ELF-1 (cell line): ENCODE results near the gene TGFBRAP1.
"Not testable (repeated sequence)": the region's sequence is repeated elsewhere in the genome, so short reads cannot be mapped to it uniquely, and the experiment has no call there.

Experiments used
- DNase-seq: peaks from one replicate; pipeline ENCODE4 v3.0.0-alpha.2; 2016; ENCODE audit warnings: low read depth, low spot score

The TGFBRAP1 gene

DNA sequence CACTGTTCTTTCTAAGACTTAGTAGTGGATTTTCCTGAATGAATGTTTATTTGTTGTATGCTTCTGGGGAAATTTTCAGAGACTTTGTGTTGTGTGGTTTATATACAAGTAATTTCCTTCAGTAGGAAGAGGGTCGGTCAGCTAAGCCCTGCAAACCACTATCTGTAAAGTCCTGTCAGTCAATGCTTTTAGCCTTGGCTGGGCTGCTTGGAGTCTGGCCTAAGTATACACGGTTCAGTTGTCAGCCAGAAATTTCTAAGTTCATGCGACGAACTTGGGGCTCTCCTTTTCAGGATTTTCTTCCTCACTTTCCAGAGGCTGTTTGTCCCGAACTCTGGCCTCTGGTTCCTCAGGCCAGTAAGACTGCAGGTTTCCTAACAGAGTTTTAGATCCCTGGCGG, 29.1 kb upstream of the TGFBRAP1 start:
- DNase-seq: no peak

DNA sequence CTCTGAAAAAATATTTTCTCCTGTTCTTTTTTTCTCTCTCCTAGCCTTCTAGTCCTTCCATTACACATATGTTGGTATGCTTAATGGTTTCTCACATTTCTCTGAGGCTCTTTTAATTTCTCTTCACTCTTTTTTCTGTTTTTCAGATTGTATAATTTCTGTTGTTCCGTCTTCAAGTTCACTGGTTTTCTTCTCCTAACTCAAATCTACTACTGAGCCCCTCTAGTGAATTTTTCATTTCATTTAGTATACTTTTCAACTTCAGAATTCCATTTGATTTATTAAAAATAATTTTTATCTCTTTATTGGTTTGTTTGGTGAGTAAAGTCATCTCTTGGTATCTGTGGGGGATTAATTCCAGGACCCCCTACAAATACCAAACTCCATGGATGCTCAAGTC, 27.6 kb upstream of the TGFBRAP1 start:
- no peak for DNase-seq

DNA sequence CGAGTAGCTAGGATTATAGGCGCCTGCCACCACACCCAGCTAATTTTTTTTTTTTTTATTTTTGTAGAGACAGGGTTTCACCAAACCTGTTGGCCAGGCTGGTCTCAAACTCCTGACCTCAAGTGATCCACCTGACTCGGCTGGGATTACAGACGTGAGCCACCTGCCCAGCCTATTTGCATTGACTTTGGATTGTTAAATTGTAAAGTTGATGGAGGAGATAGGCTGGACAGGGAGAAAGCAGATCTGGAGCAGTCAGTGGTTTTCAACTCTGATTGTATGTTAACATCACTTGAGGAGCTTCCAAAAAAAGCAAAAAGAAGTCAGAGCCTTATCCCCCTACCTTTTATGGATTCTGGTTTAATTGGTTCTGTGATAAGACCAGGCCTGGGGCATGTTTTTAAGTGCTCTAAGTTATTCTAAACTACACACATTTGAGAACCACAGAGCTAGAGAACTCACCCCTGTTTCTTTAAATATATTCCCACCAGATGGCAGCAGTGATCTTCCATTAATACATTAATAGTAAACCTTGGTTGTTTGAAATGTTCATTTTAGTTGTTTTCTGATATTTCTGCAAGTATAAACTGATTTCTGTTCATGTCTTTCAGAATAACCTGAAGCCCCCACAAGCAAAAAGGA, 15.3 kb upstream of the TGFBRAP1 start:
- DNase-seq: no peak

DNA sequence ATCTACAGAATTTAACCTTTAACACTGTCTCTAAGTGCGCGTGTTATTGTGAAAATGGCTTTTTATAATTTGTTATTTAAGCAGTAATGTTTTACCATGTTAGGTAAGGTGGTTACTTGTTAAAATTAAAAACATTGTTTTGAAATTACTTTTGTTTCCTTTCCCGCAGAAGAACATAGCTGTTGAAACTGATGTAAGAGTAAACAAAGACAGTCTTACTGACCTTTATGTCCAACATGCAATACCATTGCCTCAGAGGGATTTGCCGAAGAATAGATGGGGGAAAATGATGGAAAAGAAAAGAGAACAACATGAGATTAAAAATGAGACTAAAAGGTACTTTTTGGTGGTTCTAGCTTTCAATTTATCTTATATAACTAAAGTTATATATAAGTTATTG, 9.9 kb upstream of the TGFBRAP1 start:
- no peak for DNase-seq

DNA sequence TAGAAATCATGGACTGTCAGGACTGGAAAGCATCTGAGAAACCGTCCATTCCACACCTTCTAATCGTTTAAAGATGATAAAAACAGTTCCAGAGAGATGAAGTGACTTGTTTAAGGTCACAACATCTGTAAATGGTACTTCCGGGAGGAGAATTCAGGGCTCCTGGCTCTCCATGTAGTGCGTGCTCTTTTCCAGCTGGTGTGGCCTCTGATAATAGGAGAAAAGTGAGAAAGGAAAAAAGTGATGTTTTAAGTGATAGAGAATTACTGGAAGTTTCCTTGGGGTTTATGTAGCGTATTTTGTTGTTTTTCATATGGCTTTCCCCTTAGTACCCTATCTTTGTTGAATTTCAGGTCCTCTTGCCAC, 8.5 kb upstream of the TGFBRAP1 start:
- no peak for DNase-seq

DNA sequence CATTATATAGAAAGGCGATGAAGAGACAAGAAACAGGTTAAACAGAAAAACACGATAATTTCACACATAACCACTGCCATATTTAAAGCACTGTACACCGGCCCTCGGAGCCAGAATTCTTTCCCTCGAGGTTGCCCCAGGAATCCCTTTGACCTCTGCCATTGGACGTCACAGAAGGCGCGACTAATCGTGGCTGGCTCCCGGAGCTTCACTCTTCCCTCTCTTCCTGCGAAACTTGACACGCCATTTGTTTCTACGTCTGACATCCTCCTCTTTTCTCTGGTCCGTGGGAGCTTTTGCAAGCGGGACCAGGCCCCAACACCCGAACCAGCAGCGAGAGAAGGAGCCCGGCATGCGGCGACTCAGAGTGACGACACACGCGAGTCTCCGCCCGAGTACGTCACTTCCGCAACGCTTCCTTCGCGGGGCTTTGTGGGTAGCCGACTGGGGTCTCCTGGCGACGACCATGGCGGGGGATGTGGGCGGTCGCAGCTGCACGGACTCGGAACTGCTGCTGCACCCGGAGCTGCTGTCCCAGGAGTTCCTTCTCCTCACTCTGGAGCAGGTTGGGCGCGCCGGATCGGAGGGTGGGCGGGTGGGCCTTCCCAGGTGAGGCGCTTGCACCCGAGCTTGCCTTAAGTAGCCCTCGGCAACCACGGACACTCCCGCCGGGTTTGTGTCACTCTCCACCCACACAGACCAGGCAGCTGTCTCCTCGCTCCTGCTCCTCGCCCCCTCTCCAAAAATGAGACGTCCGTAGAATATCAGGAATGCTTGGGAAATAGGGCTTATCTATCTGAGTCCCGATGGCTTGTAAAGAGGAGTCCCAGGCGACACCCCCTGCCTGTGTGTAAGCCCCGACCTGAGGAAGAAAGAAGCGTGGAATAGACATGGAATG, 7.8 kb upstream of the TGFBRAP1 start, which contains the start of gene C2orf49:
Gene C2orf49 (plus strand): TSS at position 419 of the 898 bp plus-strand sequence. CDS start 48 bp downstream, at position 467.
- DNase-seq: peak; percentile 94

DNA sequence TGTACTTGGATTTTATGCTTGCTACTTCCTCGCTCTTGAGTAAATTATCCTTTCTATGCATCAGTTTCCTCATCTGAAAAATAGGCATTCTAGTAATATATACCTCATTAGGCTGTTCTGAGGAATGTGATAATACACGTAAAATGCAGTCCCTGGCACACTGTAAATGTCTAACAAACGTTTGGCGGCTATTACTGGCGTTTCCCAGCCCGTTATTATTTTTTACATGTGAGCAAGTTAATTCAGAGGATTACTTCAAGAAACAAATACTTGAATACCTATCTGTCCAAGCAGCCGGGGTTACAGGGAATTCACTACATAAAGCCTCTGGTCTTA, 7.2 kb upstream of the TGFBRAP1 start:
- DNase-seq: no peak

DNA sequence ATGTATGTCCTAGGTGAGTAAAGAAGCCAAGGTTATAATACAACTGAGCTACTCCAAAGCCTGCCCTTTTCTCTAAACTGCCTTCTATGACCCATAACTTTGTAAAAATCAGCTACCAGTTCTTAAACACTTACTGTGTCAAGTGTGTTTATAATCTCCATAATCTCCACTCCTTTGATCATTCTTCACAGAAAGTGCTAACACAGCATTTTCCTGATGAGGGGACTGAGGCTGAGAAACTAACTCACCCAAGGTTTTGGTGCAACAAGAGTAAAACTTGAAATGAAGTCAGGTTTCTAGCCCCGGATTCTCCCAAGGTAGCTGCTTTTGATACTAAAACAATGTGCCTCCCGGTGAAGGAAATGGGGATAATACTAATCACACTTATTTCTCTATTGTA, 5.9 kb upstream of the TGFBRAP1 start:
- no peak for DNase-seq

DNA sequence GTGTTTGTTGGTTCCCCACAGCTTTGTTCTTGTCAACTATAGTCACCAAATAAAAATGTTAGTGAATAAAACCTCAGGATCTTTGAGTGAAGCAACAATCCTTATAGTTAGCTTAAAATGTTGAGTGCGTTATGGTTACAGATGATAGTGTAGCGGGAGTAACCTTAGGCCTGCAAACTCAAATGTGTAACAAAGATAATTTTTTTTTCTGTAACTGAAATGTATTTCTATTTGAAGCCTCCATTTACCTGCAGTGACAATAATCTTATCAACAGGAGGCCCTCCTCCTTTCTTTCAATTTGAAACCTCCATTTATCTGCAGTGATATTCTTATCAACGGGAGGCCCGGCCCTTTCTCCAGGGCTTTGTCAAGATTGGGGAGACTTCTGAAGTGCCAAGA, 4.7 kb upstream of the TGFBRAP1 start:
- DNase-seq: no peak

DNA sequence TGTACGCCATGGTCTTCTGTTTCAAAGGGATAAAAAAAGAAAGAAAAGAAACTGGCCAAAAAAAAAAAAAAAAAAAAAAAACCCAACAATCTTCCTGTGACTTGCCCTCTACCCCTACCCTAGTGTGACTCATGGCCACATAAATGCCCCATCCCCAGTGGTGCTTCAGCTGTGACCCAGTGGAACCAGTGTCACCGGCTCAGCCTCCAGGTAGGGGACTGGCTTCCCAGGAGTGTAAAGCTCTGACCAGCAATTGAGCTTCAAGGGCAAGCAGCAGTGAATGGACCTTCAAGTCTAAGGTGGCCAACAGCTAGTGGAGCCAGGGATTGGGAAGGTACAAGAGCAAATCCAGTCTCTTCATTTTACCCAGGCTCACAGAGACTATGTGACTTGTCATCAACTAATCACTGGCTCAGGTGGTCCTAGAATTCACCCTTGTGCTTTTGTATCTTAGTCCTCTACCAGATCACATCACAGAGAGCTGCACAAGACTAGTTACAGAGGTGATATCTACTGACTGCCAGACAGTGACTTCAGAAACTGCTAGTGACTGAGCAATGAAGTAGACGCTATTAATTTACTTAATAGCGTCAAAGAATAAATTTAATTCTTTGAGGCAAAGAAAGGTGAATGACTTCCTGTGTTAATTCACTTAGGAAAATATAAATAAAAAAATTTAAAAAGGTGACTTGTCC, 1.3 kb upstream of the TGFBRAP1 start:
- no peak for DNase-seq

DNA sequence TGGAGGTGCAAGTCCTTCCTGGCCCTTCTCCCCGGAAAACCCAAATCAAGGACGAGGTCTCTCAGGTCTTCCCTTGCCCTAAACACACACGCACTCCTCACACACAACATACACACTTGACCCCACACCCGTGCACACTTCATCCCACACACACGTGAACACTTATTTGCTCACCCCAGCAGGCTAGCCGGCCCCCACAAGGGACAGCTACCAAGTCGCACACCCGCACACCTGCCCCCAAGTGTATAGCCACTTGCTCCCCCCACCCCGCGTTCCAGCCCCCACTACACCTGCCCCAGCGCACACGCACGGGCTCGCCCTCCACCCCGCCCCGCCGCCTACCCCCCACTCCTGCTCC, 359 bp downstream of the TGFBRAP1 start:
- no peak for DNase-seq

DNA sequence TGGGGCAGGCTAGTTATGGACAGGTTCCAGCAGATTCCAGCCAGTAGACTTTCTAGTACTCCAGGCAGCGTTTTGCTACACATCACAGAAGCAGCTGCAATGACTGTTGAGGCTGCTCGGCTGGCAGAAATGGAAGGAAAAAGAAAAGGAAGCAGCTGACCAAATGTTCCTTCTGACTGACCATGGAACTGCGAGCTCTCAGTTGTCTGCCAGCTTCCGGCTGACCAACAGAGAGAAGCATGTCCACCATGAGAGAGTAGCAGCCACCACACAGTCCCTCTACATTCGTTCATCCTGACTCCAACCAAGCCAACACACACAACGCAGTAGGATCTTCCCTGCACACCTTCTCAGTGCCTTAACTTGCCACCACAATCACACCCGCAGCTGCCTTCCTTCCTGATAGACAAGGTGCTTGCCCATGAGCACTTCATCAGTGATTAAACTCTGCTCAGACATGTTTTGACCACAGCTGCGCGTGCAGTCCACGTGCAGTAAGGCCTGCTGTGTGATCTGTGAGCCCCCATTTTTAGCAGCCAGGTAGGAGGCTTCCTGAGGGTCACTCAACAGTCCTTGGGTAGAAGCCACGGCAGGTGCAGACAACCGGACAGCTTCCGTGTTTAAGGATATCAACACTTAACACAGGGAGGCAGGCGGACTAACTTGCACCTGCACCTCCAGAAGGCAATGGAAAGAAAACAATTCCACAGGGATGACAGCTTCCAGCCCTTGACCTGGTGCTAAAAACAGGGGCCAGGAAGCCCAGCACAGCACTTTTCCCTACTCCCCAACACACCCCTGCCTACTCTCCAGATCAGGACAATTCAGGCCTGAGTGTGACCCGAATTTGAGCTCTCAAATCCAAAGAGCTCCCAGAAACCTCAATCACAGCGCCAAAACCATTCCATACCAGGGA, 996 bp downstream of the TGFBRAP1 start:
- no peak for DNase-seq

DNA sequence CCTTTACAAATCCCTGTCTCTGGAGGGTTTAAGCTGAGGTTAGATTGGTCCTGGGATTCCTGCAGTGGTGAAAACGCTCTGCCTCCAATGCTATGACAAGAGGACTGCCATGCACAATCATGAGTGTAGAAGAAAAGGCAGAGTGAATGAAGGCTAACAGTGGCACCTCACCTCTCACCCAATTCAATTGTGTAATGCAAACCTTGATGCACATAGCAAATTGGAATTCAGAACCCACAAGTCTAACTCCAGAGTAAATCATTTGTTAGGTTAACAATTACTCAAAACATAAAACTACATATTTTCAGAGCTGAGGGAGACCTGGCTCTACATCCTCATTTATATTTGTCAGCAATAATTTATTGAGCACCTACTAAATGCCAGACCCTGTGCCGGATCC, 1.8 kb downstream of the TGFBRAP1 start:
- DNase-seq: no peak

DNA sequence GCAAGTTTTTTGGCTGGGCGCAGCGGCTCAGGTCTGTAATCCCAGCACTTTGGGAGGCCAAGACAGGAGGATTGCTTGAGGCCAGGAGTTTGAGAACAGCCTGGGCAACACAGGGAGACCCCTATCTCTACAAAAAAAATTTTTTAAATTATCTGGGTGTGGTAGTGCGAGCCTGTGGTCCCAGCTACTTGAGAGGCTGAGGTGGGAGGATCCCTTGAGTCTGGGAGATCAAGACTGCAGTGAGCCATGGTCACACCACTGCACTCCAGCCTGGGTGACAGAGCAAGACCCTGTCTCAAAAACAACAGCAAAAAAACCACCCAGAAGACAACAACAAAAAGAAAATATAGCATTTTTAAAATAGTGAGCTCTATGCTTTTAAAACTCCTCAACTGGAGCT, 2.3 kb downstream of the TGFBRAP1 start:
- not testable (repeated sequence) for DNase-seq

DNA sequence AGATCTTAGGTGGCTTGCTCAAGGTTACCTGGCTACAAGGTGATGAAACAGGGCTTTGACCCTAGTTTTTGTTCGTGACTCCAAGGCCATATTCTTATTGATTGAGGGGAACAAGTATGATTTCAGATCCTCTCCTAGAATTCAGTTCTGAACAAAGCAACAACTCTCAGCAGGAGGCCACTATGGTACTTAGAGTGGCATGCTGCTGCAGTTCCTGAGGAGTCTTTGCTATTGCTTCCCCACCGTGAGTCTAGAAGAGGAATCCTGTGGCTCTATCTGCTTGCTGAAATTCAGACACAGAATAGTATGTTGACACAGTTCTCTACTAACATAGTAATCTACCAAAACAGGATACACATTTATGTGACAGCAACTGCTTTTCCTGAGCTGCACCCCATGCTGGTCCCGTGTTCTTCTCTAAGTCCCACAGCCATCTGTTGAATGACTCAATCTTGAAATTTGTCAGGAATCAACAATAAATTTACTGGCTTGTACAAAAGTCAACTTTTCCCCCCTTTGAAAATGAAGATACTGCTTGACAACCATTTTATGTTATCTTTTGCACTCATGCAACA, 4.1 kb downstream of the TGFBRAP1 start:
- DNase-seq: no peak

DNA sequence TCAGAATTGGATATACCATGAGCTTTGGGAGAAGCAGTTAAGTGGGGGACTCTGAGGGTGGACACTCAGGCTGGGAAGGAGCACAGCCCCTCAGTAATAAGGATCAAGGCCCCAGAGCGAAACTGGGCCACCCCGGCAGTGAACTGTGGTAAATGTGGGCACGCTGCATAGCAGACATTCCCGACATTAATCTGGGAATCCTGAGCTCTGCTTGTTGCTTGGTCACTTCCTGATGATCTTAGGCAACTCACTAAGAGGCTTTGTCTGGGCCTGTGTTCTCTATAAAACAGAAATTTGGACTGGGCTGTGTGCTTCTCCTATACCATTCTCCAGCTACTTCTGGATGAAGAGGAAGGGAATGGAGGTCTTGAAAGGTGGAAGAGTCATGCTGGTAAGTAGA, 4.8 kb downstream of the TGFBRAP1 start:
- DNase-seq: no peak

DNA sequence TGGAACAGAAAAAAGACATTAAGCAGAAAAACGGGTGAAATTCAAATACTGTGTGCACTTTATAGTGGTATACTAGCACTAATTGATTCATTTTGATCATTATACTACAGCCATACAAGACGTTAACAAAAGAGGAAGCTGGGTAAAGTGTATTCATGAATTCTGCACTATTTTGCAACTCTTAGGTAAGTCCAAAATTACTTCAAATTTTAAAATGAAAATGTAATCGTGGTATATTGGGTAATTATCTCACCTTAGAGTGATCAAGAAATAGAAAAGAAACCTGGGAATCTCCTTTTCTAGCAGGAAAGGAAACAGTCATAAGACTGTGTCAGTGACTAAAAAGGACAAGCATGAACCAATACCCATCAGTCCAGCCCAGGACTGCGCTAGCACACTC, 5.4 kb downstream of the TGFBRAP1 start:
- no peak for DNase-seq

DNA sequence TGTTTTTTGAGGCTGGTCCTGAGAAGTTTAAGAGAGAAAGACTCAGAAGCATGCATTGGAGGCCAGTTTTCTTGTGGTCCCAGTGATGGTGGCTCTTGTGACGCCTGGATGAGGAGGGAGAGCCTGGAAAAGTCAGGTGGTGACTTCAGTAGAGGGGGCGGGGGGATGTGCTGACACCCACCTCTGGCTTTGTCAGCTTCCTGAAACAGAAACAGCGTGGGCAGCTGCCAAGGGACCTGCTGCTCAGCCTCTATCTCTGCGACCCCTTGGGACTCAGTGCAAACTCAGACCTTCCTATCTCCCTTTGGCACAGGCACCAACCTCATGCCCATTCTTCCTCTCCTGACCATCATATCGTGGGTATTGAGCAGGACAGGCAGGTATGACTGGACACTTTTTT, 6.4 kb downstream of the TGFBRAP1 start:
- DNase-seq: no peak

DNA sequence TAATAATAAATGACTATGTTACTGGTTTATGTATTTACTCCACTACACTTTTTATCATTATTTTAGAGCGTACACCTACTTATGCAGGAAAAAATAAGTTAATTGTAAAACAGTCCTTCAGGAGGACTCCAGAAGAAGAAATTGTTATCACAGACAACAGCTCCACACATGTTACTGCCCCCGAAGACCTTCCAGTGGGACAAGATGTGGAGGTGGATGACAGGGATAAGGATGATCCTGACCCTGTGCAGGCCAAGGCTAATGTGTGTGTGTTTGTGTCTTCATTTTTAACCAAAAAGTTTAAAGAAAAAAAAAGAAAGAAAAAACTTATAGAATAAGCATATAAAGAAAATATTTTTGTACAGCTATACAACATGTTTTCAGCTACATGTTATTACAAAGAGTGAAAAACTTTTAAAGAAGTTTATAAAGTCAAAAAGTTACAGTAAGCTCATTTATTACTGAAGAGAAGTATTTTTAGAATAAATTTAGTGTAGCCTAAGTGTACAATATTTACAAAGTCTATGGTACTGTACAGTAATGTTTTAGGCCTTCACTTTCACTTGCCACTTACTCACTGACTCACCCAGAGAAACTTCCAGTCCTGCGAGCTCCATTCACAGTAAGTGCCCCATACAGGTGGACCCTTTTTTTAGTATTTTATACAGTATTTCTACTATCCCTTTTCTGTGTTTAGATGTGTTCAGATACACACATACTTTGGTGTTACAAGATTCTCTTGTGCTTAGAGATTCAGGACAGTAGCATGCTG, 7.5 kb downstream of the TGFBRAP1 start:
- DNase-seq: no peak

DNA sequence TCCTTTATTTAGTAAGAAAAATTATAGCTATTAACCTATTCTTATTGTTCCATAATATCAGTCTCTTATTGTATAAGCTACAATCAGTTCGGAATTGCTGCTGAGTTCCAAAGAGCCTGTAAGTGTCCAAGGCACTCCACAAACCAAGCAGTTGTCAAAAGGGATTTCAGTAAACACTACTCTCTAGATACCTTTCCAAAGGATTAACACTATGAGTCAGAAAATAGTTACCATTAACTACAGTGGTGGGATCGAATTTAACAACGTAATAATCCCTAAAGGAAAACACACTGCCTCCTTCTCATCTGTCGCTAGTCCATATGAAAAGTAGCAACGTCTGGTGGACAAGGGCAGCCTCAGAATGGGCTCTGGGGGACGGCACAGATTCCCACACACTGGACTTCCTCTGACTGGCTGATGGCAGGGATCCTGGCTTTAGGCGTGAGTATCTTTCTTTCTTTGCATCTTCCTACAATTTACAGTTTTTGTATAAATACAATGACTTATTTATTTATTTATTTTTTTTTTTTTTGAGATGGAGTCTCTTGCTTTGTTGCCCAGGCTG, 8.8 kb downstream of the TGFBRAP1 start:
- DNase-seq: no peak
